GM12891 (cell line): Measurements from ENCODE around the gene IRF5.

ENCODE experiments used
- PAX5 ChIP-seq: IDR thresholded peaks from 2 replicates; pipeline ENCODE4 v1.6.1; 2011; ENCODE audit warnings: low read length, moderate library complexity, mild to moderate bottlenecking; ENCODE audit not compliant: insufficient read depth, severe bottlenecking
- POLR2A ChIP-seq: IDR thresholded peaks from 2 replicates; pipeline ENCODE4 v1.6.1; 2011; ENCODE audit warnings: low read depth, low read length, control low read depth
- POLR2AphosphoS5 ChIP-seq: IDR thresholded peaks from 2 replicates; pipeline ENCODE4 v1.6.1; 2011; ENCODE audit warnings: low read depth, low read length, control low read depth
- POU2F2 ChIP-seq: IDR thresholded peaks from 2 replicates; pipeline ENCODE4 v1.6.1; 2011; ENCODE audit warnings: low read depth, mild to moderate bottlenecking, control low read depth, low read length, moderate library complexity
- SPI1 ChIP-seq: IDR thresholded peaks from 2 replicates; pipeline ENCODE4 v1.6.1; 2011; ENCODE audit warnings: low read depth, low read length, control low read depth
- TAF1 ChIP-seq: IDR thresholded peaks from 2 replicates; pipeline ENCODE4 v1.6.1; 2011; ENCODE audit warnings: low read depth, low read length, control low read depth

DNA sequence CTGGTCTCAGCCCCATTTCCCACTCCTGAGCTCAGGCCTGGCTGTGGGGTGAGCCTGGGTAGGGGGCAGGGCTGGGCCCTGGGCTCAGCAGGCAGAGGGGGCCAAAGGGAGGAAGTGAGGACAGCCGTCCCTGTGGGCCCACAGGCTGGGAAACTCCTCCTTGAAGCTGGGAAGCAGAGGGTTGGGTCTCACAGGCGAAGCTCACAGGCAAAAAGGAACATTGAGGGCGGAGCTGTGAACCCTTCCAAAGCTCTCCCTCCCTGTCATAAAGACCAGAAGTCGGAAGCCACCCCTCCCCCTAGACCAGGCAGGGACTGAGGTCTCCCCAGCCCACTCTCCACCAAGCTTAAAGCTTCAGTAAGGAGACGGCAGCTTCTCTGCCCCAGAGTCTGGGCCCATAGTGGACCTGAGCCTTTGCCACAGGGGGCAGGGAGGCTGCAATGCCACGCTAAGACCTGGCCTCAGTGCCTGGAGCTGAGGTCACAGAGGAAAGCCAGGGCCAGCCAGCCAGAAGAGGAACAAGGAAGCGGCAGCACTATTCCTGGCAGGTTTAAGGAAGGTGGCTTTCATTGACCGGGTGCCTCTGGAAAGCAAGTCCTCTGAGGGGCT, 26.2 kb upstream of the IRF5 start:
- TF ChIP-seq POLR2AphosphoS5 (no peak), SPI1 (0 out of 2 replicates have a peak, but pooled peaks have one; percentile 5), TAF1 (no peak), POLR2A (no peak), PAX5 (no peak), POU2F2 (no peak)
